GM18498 (cell line): ENCODE measurements around the gene KRTAP10-4.
"Not testable (repeated sequence)": the region's sequence is repeated elsewhere in the genome, so short reads cannot be mapped to it uniquely, and the experiment has no call there.

Experiments used
- ATAC-seq: cut with Tn5 transposase; IDR thresholded peaks from one replicate; pipeline ENCODE4 v1.9.1; 2021; ENCODE audit warnings: mild to moderate bottlenecking, moderate library complexity; ENCODE audit not compliant: unreplicated experiment

The KRTAP10-4 gene

GRCh38 chr21:44533891-44534627 lies 39.5 kb upstream of the KRTAP10-4 start:
- ATAC-seq: no peak

GRCh38 chr21:44534688-44535087 lies 38.8 kb upstream of the KRTAP10-4 start:
- ATAC-seq: no peak

- ATAC-seq: no peak
These were observed 37.6 kb upstream of the KRTAP10-4 start for GRCh38 chr21:44535963-44536362.

GRCh38 chr21:44537930-44538911 lies 35.3 kb upstream of the KRTAP10-4 start:
- ATAC-seq: no peak

- ATAC-seq: no peak
These were observed 34.5 kb upstream of the KRTAP10-4 start for GRCh38 chr21:44539046-44539445.

GRCh38 chr21:44539991-44540666 lies 33.4 kb upstream of the KRTAP10-4 start, which contains the start of gene KRTAP10-1:
KRTAP10-1 (minus strand) TSS chr21:44540195; CDS start chr21:44540150, 45 bp downstream.
- ATAC-seq: no peak

- no peak for ATAC-seq
These were observed 32.7 kb upstream of the KRTAP10-4 start for GRCh38 chr21:44540741-44541288.

- ATAC-seq: no peak
These were observed 30.8 kb upstream of the KRTAP10-4 start for GRCh38 chr21:44542716-44543115.

- no peak for ATAC-seq
These were observed 29.0 kb upstream of the KRTAP10-4 start for GRCh38 chr21:44544566-44544965.

GRCh38 chr21:44547656-44548331 lies 25.7 kb upstream of the KRTAP10-4 start:
- ATAC-seq: no peak

- no peak for ATAC-seq
These were observed 25.1 kb upstream of the KRTAP10-4 start for GRCh38 chr21:44548381-44548780.

GRCh38 chr21:44548922-44549321 lies 24.6 kb upstream of the KRTAP10-4 start:
- no peak for ATAC-seq

- no peak for ATAC-seq
These were observed 23.9 kb upstream of the KRTAP10-4 start for GRCh38 chr21:44549525-44550211.

- ATAC-seq: not testable (repeated sequence)
These were observed 23.2 kb upstream of the KRTAP10-4 start for GRCh38 chr21:44550285-44550684.

GRCh38 chr21:44550807-44551206 lies 22.7 kb upstream of the KRTAP10-4 start:
- no peak for ATAC-seq

- no peak for ATAC-seq
These were observed 22.1 kb upstream of the KRTAP10-4 start, which contains the start of gene KRTAP10-2 for GRCh38 chr21:44551340-44551961. KRTAP10-2 (minus strand) TSS chr21:44551505; CDS start chr21:44551458, 47 bp downstream.

GRCh38 chr21:44552136-44552535 lies 21.4 kb upstream of the KRTAP10-4 start:
- no peak for ATAC-seq

- no peak for ATAC-seq
These were observed 20.8 kb upstream of the KRTAP10-4 start for GRCh38 chr21:44552681-44553080.
